ENCODE results near the gene MDP1.

The MDP1 gene

DNA sequence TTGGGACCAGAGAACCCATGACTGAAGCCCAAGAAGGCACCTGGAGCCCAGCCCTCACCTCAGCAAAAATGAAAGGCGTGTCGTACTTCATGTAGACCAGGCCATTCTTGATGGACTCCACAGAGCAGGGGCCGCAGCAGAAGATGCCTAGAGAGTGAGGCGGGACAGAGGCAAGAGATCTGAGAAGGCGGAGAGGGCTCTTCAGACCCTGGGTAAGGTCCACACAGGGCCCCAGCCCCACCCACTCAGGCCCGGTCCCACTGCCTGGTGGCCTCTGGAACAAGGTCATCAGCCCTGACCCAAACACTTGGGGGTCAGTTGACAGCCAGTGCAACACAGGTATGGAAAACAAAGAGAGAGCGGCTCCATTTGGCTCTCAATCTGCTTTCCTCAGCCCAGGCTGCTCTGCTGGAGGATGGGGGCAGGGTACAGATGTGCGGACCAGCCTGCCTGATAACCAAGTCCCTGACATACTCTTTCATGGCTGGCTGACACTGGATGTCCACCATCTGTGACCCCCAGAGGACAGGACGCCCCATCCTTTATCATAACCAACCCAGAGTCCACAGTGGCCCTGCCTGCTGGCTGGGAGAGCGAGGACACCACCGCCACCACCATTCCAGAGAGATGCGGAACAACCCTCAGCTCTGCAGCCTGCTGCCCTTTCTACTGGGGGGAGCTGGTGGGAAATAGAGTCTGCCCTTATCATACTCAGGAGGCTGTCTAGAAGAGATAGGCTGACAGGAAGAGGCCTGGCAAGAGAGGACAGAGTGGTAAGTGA lies 40.3 kb upstream of the MDP1 start:
- no peak overlapping the region for H3K4me3 ChIP-seq (ENCODE audit: low read depth, low read length)
- TF ChIP-seq, protein P1, sequence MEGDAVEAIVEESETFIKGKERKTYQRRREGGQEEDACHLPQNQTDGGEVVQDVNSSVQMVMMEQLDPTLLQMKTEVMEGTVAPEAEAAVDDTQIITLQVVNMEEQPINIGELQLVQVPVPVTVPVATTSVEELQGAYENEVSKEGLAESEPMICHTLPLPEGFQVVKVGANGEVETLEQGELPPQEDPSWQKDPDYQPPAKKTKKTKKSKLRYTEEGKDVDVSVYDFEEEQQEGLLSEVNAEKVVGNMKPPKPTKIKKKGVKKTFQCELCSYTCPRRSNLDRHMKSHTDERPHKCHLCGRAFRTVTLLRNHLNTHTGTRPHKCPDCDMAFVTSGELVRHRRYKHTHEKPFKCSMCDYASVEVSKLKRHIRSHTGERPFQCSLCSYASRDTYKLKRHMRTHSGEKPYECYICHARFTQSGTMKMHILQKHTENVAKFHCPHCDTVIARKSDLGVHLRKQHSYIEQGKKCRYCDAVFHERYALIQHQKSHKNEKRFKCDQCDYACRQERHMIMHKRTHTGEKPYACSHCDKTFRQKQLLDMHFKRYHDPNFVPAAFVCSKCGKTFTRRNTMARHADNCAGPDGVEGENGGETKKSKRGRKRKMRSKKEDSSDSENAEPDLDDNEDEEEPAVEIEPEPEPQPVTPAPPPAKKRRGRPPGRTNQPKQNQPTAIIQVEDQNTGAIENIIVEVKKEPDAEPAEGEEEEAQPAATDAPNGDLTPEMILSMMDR (IDR thresholded peaks at IDR 0.05; ENCODE audit: low read depth, low read length), result no peak

DNA sequence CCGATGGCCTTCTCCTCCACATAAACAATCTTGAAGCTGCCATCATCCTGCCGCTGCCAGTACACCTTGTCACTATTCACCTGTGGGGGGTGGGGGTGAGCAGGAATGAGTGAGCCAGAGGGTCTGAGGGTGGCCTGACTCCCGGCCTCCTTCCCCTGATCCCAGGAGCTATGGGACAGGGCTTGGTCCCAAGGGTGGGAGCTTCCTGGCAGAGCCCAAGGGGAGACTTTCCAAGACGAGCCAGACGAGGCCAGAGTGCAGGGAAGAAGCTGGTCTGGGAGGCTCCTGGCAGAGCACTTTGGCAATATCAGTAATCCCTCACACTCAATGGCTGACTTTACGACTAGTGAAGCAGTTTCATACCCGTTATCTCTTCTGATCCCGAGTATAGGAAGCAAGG lies 39.6 kb upstream of the MDP1 start:
- TF ChIP-seq, protein P1 (IDR thresholded peaks at IDR 0.05; ENCODE audit: low read depth, low read length), result no peak
- no peak overlapping the region for H3K4me3 ChIP-seq (ENCODE audit: low read depth, low read length)

DNA sequence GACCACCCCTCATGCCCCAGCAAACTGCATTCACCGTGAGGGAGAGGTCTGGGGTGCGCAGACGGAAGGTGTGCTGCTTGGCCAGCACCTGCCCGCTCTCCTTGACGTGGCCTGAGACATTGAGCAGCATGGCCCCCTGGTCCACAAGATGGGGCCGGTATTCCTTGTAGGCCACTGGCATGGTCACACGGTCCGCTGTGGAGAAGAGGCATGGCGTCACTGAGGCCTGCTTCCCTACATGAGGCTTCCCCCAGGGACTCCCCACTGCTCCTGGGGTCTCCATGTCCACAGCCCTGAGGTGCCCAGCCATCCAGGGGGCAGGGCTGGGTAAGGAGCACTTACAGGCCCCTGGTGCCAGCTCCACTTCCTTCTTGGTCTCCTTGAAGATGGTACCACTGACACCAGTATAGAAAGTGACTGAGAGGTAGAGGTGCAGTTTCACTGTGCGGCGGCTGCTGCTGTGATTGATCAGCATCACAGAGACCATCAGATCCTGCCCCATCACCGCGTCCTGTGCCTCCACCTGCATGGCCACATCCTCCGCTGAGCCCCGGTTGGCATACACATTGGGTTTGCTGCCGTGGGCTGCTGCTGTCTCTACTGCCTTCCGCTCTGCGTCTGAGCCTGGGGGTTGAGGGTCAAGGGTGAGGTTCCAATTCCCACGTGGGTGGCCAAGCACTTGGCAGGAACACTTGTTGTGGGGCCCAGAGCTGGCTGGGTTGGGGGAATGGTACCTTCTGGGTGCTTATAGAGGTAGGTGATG lies 38.9 kb upstream of the MDP1 start:
- H3K4me3 ChIP-seq (ENCODE audit: low read depth, low read length), result no peak overlapping the region
- TF ChIP-seq, protein P1 (IDR thresholded peaks at IDR 0.05; ENCODE audit: low read depth, low read length), result no peak

DNA sequence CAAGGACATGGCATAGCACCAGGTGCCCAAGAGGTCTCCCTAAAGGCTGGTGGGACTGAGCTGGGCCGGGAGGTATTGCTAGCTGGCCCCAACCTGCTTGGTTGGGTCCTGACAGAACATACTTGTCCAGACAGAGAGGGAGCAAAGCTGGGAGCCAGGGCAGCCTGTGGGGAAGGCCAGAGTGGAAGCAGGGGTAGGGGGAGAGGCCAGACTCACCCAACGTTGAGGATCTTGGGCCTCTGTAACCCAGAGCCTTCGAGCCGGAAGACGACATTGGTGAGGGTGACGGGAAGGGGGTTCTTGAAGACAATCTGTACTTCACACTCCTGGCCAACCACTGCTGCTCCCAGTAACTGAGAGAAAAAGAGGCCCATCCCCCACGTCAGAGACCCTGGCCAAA lies 38.1 kb upstream of the MDP1 start:
- TF ChIP-seq, protein P1 (IDR thresholded peaks at IDR 0.05; ENCODE audit: low read depth, low read length), result no peak
- H3K4me3 ChIP-seq (ENCODE audit: low read depth, low read length), result no peak overlapping the region

DNA sequence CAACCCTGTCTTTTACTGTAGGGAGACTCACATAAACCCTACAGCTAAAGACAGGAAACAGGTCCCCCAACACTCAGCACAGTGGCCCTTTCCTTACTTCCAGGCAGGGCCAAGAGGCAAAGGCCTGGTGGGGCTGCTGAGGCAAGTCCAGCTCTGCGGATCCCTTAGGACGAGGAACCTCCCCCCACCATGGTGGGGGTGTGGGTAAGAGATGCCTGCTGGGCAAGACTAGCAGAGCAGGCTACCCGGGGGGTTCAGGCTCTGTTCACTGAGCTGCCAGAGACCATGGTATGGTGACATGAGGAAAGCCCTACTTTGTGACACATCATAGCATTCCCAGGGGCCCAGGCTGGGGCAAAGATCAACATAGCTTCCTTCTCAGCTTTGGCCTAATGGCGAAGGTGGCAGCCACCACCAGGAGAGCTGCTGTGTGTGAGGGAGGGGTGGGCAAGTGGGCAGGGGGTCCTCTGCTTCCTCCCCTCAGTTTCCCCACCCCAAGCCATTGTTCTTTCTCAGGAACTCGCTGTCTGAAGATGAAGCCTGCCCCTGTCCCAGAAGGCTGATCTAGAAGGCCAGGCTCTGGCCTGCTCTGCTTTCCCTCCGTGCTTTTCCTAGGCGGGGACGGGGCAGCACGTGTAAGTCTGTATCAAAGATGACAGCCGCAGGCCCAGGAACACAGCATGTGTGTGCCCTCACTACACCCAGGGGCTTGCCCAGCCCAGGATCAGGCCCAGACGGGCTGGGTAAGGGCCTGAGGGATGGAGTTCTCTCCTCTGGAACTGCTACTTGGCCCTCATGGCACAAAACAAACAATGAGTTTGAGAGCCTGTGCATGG lies 36.6 kb upstream of the MDP1 start:
- H3K4me3 ChIP-seq (ENCODE audit: low read depth, low read length), result no peak overlapping the region
- TF ChIP-seq, protein P1 (IDR thresholded peaks at IDR 0.05; ENCODE audit: low read depth, low read length), result no peak

DNA sequence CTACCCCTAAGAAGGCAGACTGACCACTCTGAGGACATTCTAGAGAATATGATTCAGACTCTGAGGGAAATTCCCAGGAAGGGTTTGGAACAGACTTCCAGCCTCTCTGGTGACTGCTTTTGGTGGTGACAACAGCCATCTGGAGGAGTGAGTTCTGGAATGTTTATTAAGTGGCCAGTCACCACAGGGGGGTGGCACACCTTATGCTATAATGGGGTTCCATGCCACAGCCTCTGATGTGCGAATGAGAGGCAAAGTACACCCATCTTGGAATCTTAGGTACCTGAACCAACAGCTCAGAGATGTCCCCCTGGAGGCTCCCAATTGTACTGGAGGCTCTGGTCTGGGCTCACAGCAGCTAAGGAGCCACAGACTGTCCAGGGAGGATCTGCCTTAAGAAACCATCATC lies 36.0 kb upstream of the MDP1 start:
- H3K4me3 ChIP-seq (ENCODE audit: low read depth, low read length), result no peak overlapping the region
- TF ChIP-seq, protein P1 (IDR thresholded peaks at IDR 0.05; ENCODE audit: low read depth, low read length), result no peak

All from WI38 (cell line).